ENCODE measurements around the gene CARMIL1. TPM values are rescaled to one million over a fixed set of nuclear protein-coding genes. Genes with fewer than 3 reads are reported as not detected.
A peak's percentile ranks its signal among the peaks of the same experiment; 100 is the strongest.

Gene CARMIL1
- total RNA-seq, 1 donor from 2014 or later, result 22.5 TPM

- DNase-seq (ENCODE audit: low read depth), result peak; percentile 58
These were observed 322.9 kb downstream of the CARMIL1 start for GRCh38 chr6:25601800-25602673.

DNA sequence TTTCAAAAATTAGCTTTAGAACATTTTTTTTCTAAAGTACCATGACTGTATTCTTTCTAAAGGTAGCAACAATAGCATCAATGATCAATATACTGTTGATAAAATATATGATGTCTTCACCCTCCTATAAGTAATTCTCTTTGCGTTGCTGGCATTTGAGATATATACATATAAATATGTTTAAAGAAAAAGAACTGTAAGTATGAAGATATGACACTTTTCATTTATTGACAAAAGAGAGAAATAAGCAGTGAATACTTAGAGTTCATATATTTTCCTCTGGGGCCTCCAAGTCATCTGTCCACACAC, 323.5 kb downstream of the CARMIL1 start:
- no peak for DNase-seq (ENCODE audit: low read depth)

DNA sequence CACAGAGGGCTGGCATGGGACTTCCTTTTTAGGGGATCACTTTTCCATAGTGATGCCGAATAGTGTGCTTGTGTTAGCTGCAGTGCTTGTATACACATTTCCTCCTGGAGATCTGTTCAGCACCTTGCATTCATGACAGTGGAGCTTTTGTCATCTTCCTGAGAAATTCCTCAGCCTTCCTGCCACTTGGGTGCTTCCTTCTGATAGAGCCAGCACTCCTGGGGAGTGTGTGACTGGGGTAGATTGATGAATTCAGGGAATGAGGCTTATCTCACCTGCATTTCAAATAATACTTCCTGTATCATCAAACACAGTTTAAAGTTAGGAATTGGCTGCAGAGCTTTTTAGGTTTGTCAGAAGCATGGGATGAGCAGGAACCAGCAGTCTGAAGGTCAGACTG, 324.1 kb downstream of the CARMIL1 start:
- DNase-seq (ENCODE audit: low read depth), result no peak

DNA sequence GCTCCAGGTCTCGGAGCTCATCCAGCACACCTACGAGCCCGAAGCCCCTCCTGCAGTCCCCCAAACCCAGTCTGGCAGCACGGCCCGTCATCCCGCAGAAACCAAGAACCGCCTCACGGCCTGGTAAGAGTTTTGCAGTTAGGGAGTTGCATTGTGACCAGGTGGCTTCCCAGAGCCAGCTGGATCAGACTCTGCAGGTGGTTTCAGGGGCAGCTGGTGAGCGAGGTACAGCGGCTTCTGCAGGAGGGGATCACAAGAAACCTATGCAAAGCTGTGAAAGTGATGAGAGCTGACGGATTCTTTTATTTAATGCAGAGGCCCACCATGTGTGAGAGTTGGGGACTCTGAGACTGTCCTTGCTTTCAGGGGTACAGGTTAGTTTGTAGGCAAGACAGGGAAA, 327.0 kb downstream of the CARMIL1 start:
- no peak for DNase-seq (ENCODE audit: low read depth)

DNA sequence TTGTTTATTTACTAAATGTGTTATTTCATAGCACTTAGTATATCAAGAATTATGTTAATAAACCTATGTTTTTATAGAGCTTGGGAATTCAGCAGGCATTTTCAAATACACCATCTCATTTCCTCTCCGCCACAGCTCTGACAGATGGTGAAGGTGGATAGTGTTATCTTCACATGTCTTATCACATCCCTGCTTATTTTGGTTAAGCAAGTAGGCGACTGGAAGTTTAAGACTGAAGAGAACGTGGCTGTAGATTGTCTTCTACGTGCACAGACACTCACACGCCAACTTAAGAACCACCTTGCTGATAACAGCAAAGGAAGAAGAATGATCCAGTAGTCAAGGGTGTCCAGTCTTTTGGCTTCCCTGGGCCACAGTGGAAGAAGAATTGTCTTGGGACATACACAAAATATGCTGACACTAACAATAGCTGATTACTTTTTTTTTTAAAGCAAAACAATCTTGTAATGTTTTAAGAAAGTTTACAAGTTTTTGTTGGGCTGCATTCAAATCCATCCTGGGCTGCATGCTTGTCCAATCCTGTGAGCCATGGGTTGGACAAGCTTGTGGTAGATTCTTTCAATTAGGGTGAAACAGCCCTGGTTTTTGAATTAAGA, 329.5 kb downstream of the CARMIL1 start:
- no peak for DNase-seq (ENCODE audit: low read depth)

DNA sequence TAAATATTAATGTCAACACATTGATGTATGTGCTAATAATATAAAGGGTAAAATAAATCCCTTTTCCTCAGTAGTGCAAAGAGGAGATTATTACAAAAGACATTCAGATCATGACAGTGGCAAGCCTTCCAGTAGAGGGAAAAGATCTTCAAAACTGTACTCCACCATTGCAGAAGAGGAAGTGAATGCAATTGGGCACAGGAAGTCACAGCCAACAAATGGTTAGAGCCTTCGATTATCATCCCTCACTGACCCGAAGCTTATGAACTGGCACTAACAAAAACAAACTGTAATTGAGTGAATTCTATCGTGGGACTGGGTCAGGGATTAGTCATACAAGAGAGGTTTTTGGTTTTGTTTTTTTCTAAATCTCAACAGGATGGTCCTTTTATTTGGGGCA, 333.5 kb downstream of the CARMIL1 start:
- no peak for DNase-seq (ENCODE audit: low read depth)

DNA sequence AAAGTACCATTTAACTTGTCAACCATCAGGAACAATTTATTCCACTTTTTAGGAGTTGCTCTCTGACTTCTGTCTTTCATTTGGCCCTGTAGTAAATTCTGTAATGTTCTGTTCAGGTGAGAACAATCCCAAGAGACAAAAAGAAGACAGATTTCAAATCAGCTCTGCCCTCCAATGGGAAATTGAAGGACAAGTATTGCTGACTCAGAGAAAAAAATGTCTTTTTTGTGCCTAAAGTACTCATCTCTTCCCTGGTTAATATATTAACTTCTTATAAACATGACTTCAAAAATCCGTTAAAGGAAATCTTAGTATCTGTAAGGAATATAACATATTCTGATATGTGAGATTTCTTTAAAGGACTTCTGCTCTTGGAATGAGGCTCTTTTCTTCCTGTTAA, 334.2 kb downstream of the CARMIL1 start:
- no peak for DNase-seq (ENCODE audit: low read depth)

- no peak for DNase-seq (ENCODE audit: low read depth)
These were observed 334.9 kb downstream of the CARMIL1 start for GRCh38 chr6:25614052-25614451.

DNA sequence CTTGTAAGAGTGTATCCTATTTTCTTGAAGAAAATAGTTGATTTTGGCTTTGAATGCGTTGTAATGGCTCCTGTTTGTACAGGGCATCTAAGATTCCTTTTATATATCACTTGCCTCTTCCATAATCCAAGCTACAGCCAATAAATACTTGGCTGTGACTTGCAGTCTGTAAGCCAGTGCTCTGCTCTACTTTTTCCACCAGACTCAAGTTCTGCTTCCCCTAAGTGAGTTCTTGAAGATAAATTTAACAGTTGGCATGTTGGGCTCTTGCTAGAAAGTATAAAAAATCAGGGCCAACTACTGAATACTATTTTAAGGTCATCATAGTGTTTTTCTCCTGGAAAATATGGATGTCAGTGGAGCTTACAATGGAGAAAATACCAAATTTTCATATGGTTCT, 336.3 kb downstream of the CARMIL1 start:
- no peak for DNase-seq (ENCODE audit: low read depth)

DNA sequence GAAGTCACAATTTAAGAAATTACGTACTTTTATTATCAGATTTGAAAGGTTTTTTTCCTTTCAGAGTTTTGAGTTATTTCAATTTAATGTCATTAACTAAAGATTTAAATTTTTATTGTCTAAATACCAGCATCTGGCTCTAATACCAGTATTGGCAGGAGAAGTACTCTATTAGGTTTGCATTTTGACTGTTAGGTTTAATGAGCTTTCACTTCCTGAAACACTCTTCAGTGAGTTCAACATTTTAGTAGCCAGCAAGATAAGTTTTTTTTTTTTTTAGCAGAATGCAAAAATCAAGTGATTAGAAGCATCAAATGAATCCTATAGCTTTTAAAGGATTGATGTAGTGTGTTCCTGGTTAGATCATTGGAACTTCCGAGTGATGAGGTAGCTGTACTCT, 338.8 kb downstream of the CARMIL1 start:
- no peak for DNase-seq (ENCODE audit: low read depth)

DNA sequence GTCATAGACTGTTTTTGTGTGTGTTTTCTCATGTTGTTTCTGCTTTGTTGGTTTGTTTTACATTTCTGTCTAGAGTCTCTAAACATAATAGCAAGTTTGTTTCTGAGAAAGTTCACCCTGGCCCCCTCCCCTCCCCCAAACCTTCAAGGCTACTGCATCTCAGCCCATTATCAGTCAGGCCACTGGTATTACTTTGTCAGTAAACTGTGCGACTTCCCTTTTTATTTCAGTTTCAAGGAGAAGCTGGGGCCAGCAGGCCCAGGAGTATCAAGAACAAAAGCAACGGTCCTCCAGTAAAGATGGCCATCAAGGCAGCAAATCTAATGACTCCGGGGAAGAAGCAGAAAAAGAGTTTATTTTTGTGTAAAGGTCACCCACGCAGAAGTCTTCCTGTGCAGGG, 340.0 kb downstream of the CARMIL1 start:
- no peak for DNase-seq (ENCODE audit: low read depth)

DNA sequence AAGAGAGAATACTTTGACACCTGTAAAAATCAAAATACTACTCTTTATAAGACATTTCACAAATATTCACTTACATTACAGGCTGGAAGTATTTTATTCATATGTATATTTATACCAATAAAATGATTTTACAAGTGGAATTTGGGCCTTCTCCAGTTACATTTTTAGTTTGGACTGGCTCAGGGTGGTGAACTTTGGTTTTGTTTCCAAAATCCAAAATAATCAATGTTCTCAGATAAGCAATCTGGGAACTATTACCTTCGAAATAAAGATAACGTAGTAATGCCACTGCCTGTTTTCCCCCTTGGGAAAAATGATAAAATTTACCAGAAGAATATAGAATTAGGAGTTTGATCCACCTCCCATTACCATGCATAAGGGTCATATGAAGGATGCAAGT, 341.2 kb downstream of the CARMIL1 start:
- DNase-seq (ENCODE audit: low read depth), result no peak

GRCh38 chr6:25623065-25623464, 343.9 kb downstream of the CARMIL1 start:
- DNase-seq (ENCODE audit: low read depth), result no peak

DNA sequence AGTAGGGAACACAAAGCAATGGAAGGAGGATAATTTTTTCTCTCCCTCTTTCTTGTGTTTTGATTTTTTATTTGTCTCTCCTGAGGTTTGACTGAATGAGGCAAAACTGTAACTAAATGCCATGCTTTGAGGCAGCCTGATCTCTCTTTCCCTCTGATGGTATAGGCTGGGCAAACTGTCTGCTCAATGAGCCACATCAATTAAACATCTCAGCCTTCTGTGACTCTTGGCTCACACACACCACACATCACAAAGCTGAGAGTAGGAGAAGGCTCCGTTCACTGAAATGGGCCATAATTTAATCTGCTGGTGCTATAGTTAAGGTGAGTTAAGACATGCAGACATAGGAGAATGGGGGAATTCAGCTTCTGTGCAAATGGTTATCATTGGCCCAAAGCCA, 344.7 kb downstream of the CARMIL1 start:
- no peak for DNase-seq (ENCODE audit: low read depth)

DNA sequence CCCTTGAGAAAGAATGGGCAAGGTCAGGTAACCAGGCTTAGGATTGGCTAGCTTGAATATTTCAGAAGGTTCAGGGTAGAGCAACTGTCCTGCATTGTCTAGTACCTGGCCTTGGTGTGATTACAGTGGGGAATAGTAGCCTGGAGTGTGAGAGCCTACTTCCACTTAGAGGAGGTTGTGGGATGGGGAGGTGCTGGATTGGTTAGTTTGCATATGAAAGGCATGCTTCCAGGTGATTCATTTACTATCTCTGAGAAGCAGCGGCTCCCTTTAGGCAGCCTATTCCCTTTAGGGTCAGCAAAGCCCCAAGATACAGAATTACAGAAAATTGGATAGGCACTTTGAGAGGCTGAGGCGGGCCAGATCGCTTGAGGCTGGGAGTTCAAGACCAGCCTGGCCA, 347.8 kb downstream of the CARMIL1 start:
- no peak for DNase-seq (ENCODE audit: low read depth)

DNA sequence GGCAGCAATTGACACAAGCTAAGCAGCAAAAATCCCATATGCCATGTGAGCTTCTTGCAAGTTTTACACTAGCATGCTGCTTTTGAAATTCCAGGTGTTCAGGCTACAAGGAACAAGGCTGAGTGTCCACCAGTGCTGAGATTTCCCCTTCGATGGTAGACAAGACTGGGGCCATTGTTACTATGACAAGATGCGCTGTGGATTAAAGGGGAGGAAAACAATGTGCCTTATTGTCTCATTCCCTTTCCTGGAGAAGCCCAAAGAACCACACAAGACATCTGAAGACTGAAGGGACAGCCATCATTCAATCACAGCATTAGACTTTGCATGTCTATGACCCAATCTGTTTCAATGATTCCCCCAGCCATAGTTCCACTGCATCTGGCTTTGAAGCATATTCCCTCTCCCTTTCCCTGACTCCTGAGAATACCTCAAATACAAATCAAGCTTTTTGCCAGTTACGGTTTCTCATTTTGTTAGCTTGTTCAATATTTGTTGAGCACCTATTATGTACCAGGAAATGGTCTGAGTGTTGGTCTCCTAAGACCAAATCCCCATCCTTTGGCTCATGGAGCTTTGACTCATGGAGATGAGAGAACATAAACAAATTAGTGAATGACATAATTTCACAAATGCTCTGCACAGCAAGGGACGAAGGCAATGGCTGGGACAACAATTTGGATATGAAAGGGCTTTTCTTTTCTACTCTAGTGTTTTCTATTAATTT, 349.5 kb downstream of the CARMIL1 start:
- no peak for DNase-seq (ENCODE audit: low read depth)

DNA sequence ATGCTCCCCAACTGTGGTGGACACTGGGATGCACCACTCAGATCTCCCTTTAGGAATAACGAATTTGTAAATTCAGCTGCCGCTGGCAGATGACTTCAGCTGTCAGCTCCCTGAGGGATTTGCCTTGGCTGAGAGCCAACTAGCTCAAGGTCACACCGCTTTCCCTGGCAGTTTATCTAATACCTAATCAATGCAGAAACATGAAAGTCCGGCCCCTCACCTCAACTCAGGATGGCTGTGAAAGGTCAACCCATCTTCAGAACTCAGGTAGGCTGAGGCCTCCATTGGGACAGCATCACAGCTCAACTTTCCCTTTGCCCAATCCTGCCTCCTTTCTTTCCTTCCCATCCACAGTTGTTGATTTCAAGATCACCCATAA, 350.0 kb downstream of the CARMIL1 start:
- DNase-seq (ENCODE audit: low read depth), result peak; percentile 48

DNA sequence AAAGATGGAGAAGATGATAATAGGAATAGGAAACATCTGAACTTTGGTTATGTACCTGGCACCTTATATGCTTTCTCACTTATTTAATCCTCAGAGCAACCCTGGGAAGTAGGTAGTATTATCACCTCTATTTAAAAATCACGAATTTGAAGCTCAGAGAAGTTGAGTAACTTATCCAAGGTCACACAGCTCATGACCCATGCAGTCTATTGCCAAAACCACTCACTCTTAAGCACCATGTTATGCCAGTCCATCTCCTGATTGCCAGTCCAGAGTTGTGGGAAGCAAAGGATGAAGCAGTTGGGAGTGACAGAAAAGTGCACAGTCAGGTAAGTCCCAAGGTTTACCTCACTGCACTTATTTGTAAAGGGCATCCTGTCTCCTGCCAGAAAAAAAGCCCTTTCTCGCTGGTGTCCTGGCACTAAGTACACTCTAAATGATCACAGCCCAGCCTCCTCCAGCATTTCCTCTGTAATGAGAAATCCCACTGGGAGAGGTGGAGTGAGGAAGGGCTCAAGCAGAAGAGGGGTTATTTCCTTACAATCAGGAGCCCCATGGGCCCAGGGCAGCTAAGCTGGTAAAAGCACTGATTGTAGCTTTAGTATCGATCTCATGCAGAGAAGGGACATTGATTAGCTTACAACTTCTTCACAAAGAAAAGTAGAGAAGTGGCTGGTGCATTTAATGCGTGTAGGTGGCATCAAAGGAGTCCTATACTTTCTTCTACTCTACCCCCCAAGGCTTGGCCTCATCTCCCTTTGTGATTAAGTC, 351.5 kb downstream of the CARMIL1 start:
- no peak for DNase-seq (ENCODE audit: low read depth)

DNA sequence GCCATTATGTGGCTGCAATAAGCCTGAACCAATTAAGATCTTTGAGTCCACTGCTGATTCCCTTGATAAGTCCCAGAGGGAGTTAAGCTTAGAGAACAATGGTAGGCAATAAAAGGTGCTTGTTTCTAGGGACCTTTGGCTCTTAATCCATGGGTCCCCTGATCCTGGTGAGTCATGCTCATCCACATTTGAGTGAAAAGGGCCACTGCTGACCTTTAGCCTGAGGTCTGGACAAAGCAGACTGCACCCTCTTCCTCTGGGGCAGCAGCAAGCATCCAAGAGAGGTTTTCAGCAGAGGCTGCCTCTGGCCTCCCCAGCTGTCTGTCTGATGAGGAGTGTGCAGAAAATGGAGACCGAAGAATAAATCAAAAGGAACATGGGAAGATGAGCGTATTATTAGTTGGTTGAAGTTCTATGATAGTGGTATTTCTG, 356.7 kb downstream of the CARMIL1 start:
- no peak for DNase-seq (ENCODE audit: low read depth)

DNA sequence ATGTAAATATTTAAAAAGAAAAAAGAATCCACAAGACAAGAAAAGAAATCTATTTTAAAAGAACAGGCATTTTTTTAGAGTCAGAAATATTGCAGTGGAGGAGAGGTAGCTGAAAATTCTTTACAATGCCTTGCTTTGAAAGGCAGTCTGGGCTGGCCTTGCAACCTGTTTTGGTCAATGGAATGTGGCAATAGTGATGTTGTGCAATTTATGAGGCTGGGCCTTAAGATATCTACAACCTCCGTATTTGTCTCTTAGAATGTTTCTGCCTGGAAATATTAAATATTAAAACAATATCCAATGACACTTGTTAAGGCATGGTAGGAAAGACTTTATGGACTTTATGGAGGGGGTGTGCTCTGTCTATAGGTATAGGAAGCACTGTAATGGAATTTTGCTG, 358.0 kb downstream of the CARMIL1 start:
- DNase-seq (ENCODE audit: low read depth), result no peak

DNA sequence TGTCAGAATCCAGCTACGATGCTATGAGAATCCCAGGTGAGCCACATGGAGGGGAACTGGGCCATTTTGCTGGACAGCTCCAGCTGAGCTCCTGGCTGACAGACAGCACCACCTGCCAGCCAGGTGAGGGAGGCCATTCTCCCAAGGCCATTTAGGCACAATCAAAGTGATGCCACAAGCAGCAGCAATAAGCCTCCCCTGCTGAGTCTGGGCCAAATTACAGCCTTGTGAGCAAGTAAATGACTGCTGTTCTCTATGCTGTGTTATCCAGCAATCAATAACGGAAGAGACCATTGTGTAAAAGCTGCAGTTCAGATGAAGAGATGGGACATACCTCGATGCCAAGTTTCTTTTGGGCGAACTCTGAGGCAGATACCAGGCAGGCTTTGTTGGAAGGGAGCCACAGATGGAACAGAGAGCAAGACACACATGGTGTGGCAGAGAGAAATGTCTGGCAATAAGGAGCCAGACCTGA, 358.8 kb downstream of the CARMIL1 start:
- DNase-seq (ENCODE audit: low read depth), result no peak

GRCh38 chr6:25639653-25640052, 360.5 kb downstream of the CARMIL1 start:
- peak; percentile 32 for DNase-seq (ENCODE audit: low read depth)

Measured in myocyte (in vitro differentiated cells).